Neural progenitor cell (in vitro differentiated cells): Measurements from ENCODE around the gene CYP3A4. TPM values are rescaled to one million over a fixed set of nuclear protein-coding genes. Genes with fewer than 3 reads are reported as not detected.

Experiments used
- DNase-seq: peaks from one replicate; pipeline ENCODE4 v3.0.0-alpha.2; 2016; ENCODE audit warnings: low spot score
- H2AFZ ChIP-seq: fragments of 200-600 bp; sonication (generic); replicated peaks from 2 replicates; pipeline ENCODE4 v1.6.1; 2016; ENCODE audit warnings: antibody characterized with exemption
- H3F3A ChIP-seq: fragments of 200-600 bp; sonication (generic); 2 replicates; pipeline ENCODE4 v1.6.1; 2016; ENCODE audit warnings: antibody characterized with exemption, low read depth
- H3K27ac ChIP-seq: fragments of 200-600 bp; sonication (generic); 2 replicates; pipeline ENCODE4 v1.5.1; 2016; ENCODE audit warnings: mild to moderate bottlenecking
- H3K27me3 ChIP-seq: fragments of 200-600 bp; sonication (generic); 2 replicates; pipeline ENCODE4 v1.6.1; 2016; ENCODE audit warnings: mild to moderate bottlenecking, moderate library complexity
- H3K36me3 ChIP-seq: fragments of 200-600 bp; sonication (generic); 2 replicates; pipeline ENCODE4 v1.5.1; 2016
- H3K4me1 ChIP-seq: fragments of 200-600 bp; sonication (generic); 2 replicates; pipeline ENCODE4 v1.6.1; 2016; ENCODE audit warnings: mixed run types
- H3K4me2 ChIP-seq: fragments of 200-600 bp; sonication (generic); 2 replicates; pipeline ENCODE4 v1.6.1; 2016
- H3K4me3 ChIP-seq: fragments of 200-600 bp; sonication (generic); 2 replicates; pipeline ENCODE4 v1.5.1; 2016
- H3K79me2 ChIP-seq: fragments of 200-600 bp; sonication (generic); 2 replicates; pipeline ENCODE4 v1.6.1; 2016; ENCODE audit warnings: low read depth
- H3K9ac ChIP-seq: fragments of 200-600 bp; sonication (generic); 2 replicates; pipeline ENCODE4 v1.6.1; 2016
- H3K9me3 ChIP-seq: fragments of 200-600 bp; sonication (generic); 2 replicates; pipeline ENCODE4 v1.5.1; 2016; ENCODE audit warnings: low read depth
- H4K20me1 ChIP-seq: fragments of 200-600 bp; sonication (generic); 2 replicates; pipeline ENCODE4 v1.6.1; 2016; ENCODE audit warnings: low read depth
- H3K27ac Mint-ChIP-seq: 3 replicates; pipeline ENCODE4 v1.8.0; 2021; ENCODE audit warnings: mixed read lengths
- H3K27me3 Mint-ChIP-seq: 2 replicates; pipeline ENCODE4 v1.8.0; 2022; ENCODE audit warnings: low read depth, mild to moderate bottlenecking, inconsistent platforms, moderate library complexity, mixed read lengths; ENCODE audit not compliant: insufficient read depth
- H3K36me3 Mint-ChIP-seq: 3 replicates; pipeline ENCODE4 v1.8.0; 2021; ENCODE audit warnings: mixed read lengths
- H3K4me1 Mint-ChIP-seq: 3 replicates; pipeline ENCODE4 v1.8.0; 2021; ENCODE audit warnings: mixed read lengths
- H3K4me3 Mint-ChIP-seq: 3 replicates; pipeline ENCODE4 v1.8.0; 2021; ENCODE audit warnings: mild to moderate bottlenecking, moderate library complexity, mixed read lengths
- H3K9me3 Mint-ChIP-seq: 3 replicates; pipeline ENCODE4 v1.8.0; 2020; ENCODE audit warnings: mixed read lengths
- CTCF ChIP-seq: fragments of 200-600 bp; sonication (generic); IDR thresholded peaks from 2 replicates; pipeline ENCODE4 v1.5.1; 2017; ENCODE audit warnings: antibody characterized with exemption, mild to moderate bottlenecking
- EZH2 ChIP-seq: fragments of 200-600 bp; sonication (generic); IDR thresholded peaks from 2 replicates; pipeline ENCODE4 v1.6.1; 2017; ENCODE audit warnings: antibody characterized with exemption, mild to moderate bottlenecking, moderate library complexity
- EZH2phosphoT487 ChIP-seq: fragments of 200-600 bp; sonication (generic); IDR thresholded peaks from 2 replicates; pipeline ENCODE4 v1.6.1; 2017; ENCODE audit warnings: antibody characterized with exemption
- small RNA-seq: library from RNA; depleted of rRNA; stranded (forward); fragments of <200 nt; gene quantifications from one replicate; pipeline ENCODE3, GENCODE V24; 2015
- total RNA-seq: library from RNA; depleted of rRNA; stranded (reverse); fragments of >200 nt; gene quantifications from 2 replicates; pipeline ENCODE4 v1.2.3, GENCODE V29; 2015; ENCODE audit warnings: low replicate concordance

The CYP3A4 gene
- total RNA-seq, 1 donor from 2014 or later = not detected

DNA sequence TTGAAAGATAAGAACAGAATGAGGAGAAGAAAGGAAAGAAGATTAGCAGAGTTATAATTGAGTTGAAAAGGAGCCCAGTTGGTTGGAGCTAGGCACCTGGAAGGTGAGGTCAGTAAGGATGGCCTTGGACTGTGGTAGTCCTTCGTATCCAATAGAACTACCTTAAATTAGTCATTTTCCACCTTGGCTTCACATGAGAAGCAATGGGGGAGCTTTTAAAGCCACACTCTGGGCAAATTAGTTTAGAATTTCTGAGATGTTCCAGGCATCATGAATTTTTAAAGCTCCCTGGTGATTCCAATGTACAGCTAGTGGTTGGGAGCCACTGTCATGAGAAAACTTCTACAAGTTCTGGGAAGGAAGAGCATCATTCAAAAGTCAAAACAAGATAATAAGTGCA is 76.9 kb downstream of the CYP3A4 start:
- no peak overlapping the region for H3K4me3 Mint-ChIP-seq
- Histone ChIP-seq H3K9ac (no peak overlapping the region), H3K4me2 (no peak overlapping the region), H3K36me3 (no peaks in the 10 kb centered on the region), H3F3A (no peaks in the 10 kb centered on the region), H2AFZ (no peak overlapping the region), H3K79me2 (no peaks in the 10 kb centered on the region), H3K4me3 (no peak overlapping the region), H3K27ac (no peak overlapping the region), H3K9me3 (peaks cover 9% of the 10 kb centered on the region), H3K27me3 (no peaks in the 10 kb centered on the region), H3K4me1 (no peaks in the 10 kb centered on the region), H4K20me1 (no peaks in the 10 kb centered on the region)
- TF ChIP-seq EZH2 (no peak), EZH2phosphoT487 (no peak), CTCF (no peak)
- no peaks in the 10 kb centered on the region for H3K9me3 Mint-ChIP-seq
- H3K27me3 Mint-ChIP-seq = no peaks in the 10 kb centered on the region
- no peak overlapping the region for H3K27ac Mint-ChIP-seq
- no peaks in the 10 kb centered on the region for H3K4me1 Mint-ChIP-seq
- H3K36me3 Mint-ChIP-seq = no peaks in the 10 kb centered on the region
- no peak for DNase-seq

Small RNA genes lying within 50 kb of the gene (small RNA-seq; reads per million reads assigned to genes)
- gene CYP3A137P = not detected

Other genes starting within 250 kb of the CYP3A4 start
- 14.7 and 21.1 TPM in 2 replicates for gene FAM200A, start 232.1 kb downstream of the CYP3A4 start, total RNA-seq
- gene ZNF655, start 225.5 kb downstream of the CYP3A4 start, total RNA-seq = 59.3 and 66.3 TPM in 2 replicates
- gene TMEM225B, start 185.9 kb downstream of the CYP3A4 start, total RNA-seq = 0.53 TPM in 1 of 2 replicates, not detected in the other
- 8.7 and 13.3 TPM in 2 replicates for gene ZSCAN25, start 167.2 kb downstream of the CYP3A4 start, total RNA-seq
- not detected in 2 replicates for gene CYP3A5, start 104.2 kb downstream of the CYP3A4 start, total RNA-seq
- gene CYP3A7, start 49.0 kb downstream of the CYP3A4 start, total RNA-seq = not detected in 2 replicates
- not detected in 2 replicates for gene CYP3A43, start 43.8 kb upstream of the CYP3A4 start, total RNA-seq
- gene OR2AE1, start 92.8 kb upstream of the CYP3A4 start, total RNA-seq = not detected in 2 replicates
- 0.03 TPM in 1 of 2 replicates, not detected in the other for gene TRIM4, start 135.3 kb upstream of the CYP3A4 start, total RNA-seq
- 0.34 TPM in 1 of 2 replicates, not detected in the other for gene GJC3, start 145.4 kb upstream of the CYP3A4 start, total RNA-seq
- not detected in 2 replicates for gene AZGP1, start 191.8 kb upstream of the CYP3A4 start, total RNA-seq
- gene ZKSCAN1, start 231.4 kb upstream of the CYP3A4 start, total RNA-seq = 39.7 and 43.2 TPM in 2 replicates